Ishikawa (cell line): ENCODE data around the gene CHMP4A.

Experiments
- CREB1 ChIP-seq: IDR thresholded peaks from 2 replicates; pipeline ENCODE4 v1.6.1; 2012; ENCODE audit warnings: low read depth
- EGR1 ChIP-seq: IDR thresholded peaks from 2 replicates; pipeline ENCODE4 v1.6.1; 2012
- EP300 ChIP-seq: IDR thresholded peaks from 2 replicates; pipeline ENCODE4 v1.6.1; 2012; ENCODE audit warnings: borderline replicate concordance
- FOXM1 ChIP-seq: IDR thresholded peaks from 2 replicates; pipeline ENCODE4 v1.6.1; 2012; ENCODE audit warnings: low read depth, borderline replicate concordance
- MAX ChIP-seq: IDR thresholded peaks from 2 replicates; pipeline ENCODE4 v1.6.1; 2012
- NFIC ChIP-seq: IDR thresholded peaks from 2 replicates; pipeline ENCODE4 v1.6.1; 2012
- RAD21 ChIP-seq: IDR thresholded peaks from 2 replicates; pipeline ENCODE4 v1.6.1; 2012; ENCODE audit warnings: low read depth
- REST ChIP-seq: IDR thresholded peaks from 2 replicates; pipeline ENCODE4 v1.6.1; 2012; ENCODE audit warnings: low read depth, mild to moderate bottlenecking
- TAF1 ChIP-seq: IDR thresholded peaks from 2 replicates; pipeline ENCODE4 v1.6.1; 2012; ENCODE audit warnings: low read depth, mild to moderate bottlenecking
- TCF12 ChIP-seq: IDR thresholded peaks from 2 replicates; pipeline ENCODE4 v1.6.1; 2012; ENCODE audit warnings: low read depth
- TEAD4 ChIP-seq: IDR thresholded peaks from 2 replicates; pipeline ENCODE4 v1.6.1; 2012
- YY1 ChIP-seq: IDR thresholded peaks from 2 replicates; pipeline ENCODE4 v1.6.1; 2012; ENCODE audit warnings: low read depth

- TF ChIP-seq REST (no peak), TCF12 (no peak), NFIC (no peak), EP300 (no peak), RAD21 (no peak), EGR1 (no peak), TAF1 (no peak), FOXM1 (no peak), YY1 (no peak), MAX (no peak), TEAD4 (no peak), CREB1 (no peak)
Measured at GRCh38 chr14:24177041-24177825, 36.1 kb downstream of the CHMP4A start.
